Measurements from ENCODE around the gene MAPK8IP3.

The MAPK8IP3 gene

GRCh38 chr16:1788708-1789100 is 82.7 kb downstream of the MAPK8IP3 start:
- Histone ChIP-seq H3K4me3 (replicated peaks; ENCODE audit: insufficient read depth, low read length) (no peak overlapping the region), H3K27ac (replicated peaks) (no peak overlapping the region), H3K27me3 (ENCODE audit: insufficient read depth, poor library complexity, severe bottlenecking) (no peaks in the 10 kb centered on the region)
- no peak for TF ChIP-seq POLR2AphosphoS5 (IDR thresholded peaks at IDR 0.05; ENCODE audit: low read depth)
- TF ChIP-seq REST (IDR thresholded peaks at IDR 0.05; ENCODE audit: insufficient replicate concordance, low read depth): no peak
- no peak for TF ChIP-seq SPI1 (IDR thresholded peaks at IDR 0.05; ENCODE audit: borderline replicate concordance, low read depth)
- no peak for TF ChIP-seq GABPA (IDR thresholded peaks at IDR 0.05; ENCODE audit: low read depth)
- no peak for TF ChIP-seq CTCF (IDR thresholded peaks at IDR 0.05; ENCODE audit: insufficient read depth, low read length)
- no peak for DNase-seq (ENCODE audit: low read depth in 1 of 2, low spot score in 1 of 2)

- TF ChIP-seq CTCF (IDR thresholded peaks at IDR 0.05; ENCODE audit: insufficient read depth, low read length) (no peak), POLR2AphosphoS5 (IDR thresholded peaks at IDR 0.05; ENCODE audit: low read depth) (no peak), GABPA (IDR thresholded peaks at IDR 0.05; ENCODE audit: low read depth) (no peak), SPI1 (IDR thresholded peaks at IDR 0.05; ENCODE audit: borderline replicate concordance, low read depth) (no peak), REST (IDR thresholded peaks at IDR 0.05; ENCODE audit: insufficient replicate concordance, low read depth) (no peak)
- Histone ChIP-seq H3K27ac (replicated peaks) (no peak overlapping the region), H3K27me3 (ENCODE audit: insufficient read depth, poor library complexity, severe bottlenecking) (no peaks in the 10 kb centered on the region), H3K4me3 (replicated peaks; ENCODE audit: insufficient read depth, low read length) (no peak overlapping the region)
- DNase-seq (ENCODE audit: low read depth in 1 of 2, low spot score in 1 of 2): no peak
Measured at GRCh38 chr16:1789643-1790045, 83.6 kb downstream of the MAPK8IP3 start.

- Histone ChIP-seq H3K4me3 (replicated peaks; ENCODE audit: insufficient read depth, low read length) (no peak overlapping the region), H3K27ac (replicated peaks) (no peak overlapping the region), H3K27me3 (ENCODE audit: insufficient read depth, poor library complexity, severe bottlenecking) (no peaks in the 10 kb centered on the region)
- no peak for TF ChIP-seq POLR2AphosphoS5 (IDR thresholded peaks at IDR 0.05; ENCODE audit: low read depth)
- no peak for TF ChIP-seq CTCF (IDR thresholded peaks at IDR 0.05; ENCODE audit: insufficient read depth, low read length)
- TF ChIP-seq REST (IDR thresholded peaks at IDR 0.05; ENCODE audit: insufficient replicate concordance, low read depth): no peak
- no peak for TF ChIP-seq GABPA (IDR thresholded peaks at IDR 0.05; ENCODE audit: low read depth)
- TF ChIP-seq SPI1 (IDR thresholded peaks at IDR 0.05; ENCODE audit: borderline replicate concordance, low read depth): no peak
- no peak for DNase-seq (ENCODE audit: low read depth in 1 of 2, low spot score in 1 of 2)
Measured at GRCh38 chr16:1790261-1790610, 84.2 kb downstream of the MAPK8IP3 start.
